ENCODE data around the gene ABHD1. TPM values are rescaled to one million over a fixed set of nuclear protein-coding genes. Genes with fewer than 3 reads are reported as not detected.

The ABHD1 gene
- polyA plus RNA-seq, 4 donors, result 0.46 to 1.5 (median 0.95) TPM

- no peak for DNase-seq (ENCODE audit: low read depth in 4 of 4, low spot score in 3 of 4)
Measured at GRCh38 chr2:27086724-27087593, 36.7 kb upstream of the ABHD1 start, which contains the start of gene KHK. TSS of gene KHK (plus strand) at chr2:27086772. CDS start at chr2:27087260, 488 bp downstream.

- no peak for DNase-seq (ENCODE audit: low read depth in 4 of 4, low spot score in 3 of 4)
Measured at GRCh38 chr2:27087823-27088410, 35.7 kb upstream of the ABHD1 start.

DNA sequence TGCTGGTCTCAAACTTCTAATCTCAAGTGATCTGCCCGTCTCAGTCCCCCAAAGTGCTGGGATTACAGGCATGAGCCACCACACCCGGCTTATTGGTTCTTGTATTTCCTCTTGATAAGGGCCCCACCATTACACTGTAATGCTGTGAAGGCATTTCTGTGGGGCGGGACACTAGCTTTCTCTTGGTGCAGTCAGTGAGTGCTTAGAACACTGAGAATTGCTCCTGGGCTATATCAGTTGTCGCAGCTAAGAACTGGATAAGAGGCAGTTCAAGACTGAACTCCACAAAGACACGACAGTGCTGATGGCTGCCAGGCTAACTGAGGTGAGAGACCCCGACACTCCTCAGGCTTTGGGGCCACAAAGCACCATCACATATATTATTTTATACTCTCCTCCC, 35.0 kb upstream of the ABHD1 start:
- no peak for DNase-seq (ENCODE audit: low read depth in 4 of 4, low spot score in 3 of 4)

- no peak for DNase-seq (ENCODE audit: low read depth in 4 of 4, low spot score in 3 of 4)
Measured at GRCh38 chr2:27089111-27089954, 34.3 kb upstream of the ABHD1 start.

- no peak for DNase-seq (ENCODE audit: low read depth in 4 of 4, low spot score in 3 of 4)
Measured at GRCh38 chr2:27091746-27092695, 31.6 kb upstream of the ABHD1 start.

DNA sequence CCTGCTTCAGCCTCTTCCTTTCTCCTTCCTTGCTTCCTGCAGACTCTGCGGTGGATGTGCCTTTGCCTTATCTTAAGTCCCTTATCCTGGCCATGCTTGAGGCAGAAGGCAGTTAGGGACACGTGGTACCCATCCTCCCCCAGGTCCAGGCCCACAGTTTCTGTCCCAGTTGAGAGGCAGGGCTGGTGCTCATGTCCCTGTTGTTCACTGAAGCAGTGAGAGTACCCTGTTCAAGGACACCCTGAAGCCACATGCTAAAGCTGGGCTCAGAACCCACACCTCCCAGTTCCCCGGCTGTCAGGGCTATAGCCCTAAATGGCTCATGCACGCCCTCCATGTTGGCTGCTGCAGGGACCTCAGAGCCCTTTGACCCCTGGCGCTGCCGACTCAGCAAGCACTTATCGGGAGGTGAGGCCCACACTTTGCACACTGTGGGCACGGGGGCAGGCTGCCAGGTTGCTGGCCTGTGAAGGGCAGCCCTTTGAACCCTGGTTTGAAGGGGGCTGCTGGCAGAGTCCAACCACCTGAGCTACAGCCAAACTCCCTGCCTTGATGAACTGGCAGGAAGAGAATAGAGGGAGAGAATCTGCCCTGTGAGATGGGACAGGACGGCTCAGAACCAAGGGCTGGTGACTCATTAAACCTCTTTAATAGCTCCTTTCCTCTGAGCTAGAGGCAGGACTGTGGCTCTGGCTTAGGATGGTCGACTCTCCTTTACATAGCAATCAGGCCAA, 30.8 kb upstream of the ABHD1 start:
- DNase-seq (ENCODE audit: low read depth in 4 of 4, low spot score in 3 of 4), result no peak

DNA sequence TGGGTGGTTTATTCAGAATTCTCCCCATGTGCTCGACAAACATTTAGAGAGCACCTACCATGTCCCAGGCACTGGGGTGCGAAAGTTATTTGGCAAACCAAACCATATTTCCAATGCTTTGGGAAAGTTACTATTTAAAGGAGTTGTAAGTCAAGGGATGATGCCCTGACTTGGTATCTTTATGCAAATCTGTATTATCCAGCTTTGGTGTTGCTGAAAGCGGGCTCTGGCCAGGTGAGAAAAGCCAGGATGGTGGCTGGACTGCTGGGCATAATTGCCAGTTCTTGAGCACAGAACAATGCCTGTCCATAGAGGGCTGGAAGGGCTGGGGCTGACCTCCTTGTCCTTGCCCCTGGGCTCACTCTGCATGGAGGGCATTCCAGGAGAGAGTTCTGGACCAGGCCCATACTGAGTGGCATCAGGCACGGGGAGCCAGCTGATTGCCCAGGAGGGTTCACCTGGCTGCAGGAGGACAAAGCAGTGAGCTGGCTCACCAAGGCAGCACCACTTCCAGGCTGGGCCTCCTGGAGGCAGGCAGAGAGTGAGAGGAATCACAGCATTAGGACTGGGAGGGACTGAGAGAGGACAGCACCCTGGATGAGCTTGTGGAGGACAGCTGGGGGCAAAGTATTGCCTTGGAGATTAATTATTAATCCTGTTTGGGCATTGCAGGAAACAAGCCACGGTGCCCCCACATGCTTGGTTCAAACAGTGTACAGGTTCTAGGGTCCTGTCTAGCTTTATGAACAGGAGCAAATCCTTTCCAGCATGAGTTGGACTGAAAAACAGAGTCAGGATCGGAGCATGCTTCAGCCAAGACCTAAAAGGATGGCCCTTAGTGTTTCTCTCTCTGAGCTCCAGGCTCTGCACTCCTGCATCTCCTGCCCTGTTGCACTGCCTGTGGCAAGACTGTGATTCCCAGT, 29.9 kb upstream of the ABHD1 start:
- no peak for DNase-seq (ENCODE audit: low read depth in 4 of 4, low spot score in 3 of 4)

- DNase-seq (ENCODE audit: low read depth in 4 of 4, low spot score in 3 of 4), result no peak
Measured at GRCh38 chr2:27094353-27094984, 29.1 kb upstream of the ABHD1 start.

- DNase-seq (ENCODE audit: low read depth in 4 of 4, low spot score in 3 of 4), result no peak
Measured at GRCh38 chr2:27095427-27095744, 28.2 kb upstream of the ABHD1 start.

DNA sequence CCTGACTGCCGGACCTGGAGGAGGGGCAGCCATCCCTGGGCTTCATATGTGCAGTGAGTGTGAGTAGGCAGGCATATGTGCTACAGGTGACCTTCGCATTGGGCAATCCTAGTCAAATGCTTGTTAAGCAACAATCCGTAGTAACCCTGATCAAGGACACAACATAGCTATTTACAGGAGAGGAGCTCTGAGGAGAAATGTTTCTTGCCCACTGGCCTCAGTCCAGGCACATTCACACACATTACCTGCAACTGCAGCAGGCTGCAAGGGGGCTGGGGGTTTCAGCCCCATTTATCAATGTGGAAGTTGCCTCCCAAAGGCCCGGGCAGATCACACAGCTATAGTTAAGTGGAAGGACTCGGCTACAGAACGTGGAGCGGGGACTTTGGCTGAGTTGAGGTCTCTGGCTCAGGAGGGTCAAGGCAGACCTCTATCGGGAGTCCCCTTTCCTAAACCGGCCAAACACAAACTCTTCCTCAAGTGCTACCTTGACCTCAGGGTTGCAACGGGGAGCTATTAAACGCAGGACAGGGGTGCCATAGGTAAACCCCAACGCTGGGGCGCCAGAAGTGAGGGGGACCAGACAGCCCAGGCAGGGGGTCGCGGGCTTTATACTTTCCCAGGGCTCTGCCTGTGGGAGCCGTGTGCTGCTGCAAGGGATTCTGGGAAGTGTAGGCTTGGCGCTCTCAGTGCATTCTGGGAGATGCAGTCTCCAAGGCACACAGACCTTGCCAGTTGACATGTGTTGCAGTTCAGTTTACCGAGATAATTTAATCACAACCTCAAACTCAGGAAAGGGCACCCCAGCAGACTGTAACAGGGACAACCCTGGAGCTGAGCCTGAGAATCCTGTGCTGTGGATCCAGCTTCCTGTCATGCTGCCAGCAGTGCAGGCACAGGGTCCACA, 27.6 kb upstream of the ABHD1 start:
- DNase-seq (ENCODE audit: low read depth in 4 of 4, low spot score in 3 of 4), result no peak

DNA sequence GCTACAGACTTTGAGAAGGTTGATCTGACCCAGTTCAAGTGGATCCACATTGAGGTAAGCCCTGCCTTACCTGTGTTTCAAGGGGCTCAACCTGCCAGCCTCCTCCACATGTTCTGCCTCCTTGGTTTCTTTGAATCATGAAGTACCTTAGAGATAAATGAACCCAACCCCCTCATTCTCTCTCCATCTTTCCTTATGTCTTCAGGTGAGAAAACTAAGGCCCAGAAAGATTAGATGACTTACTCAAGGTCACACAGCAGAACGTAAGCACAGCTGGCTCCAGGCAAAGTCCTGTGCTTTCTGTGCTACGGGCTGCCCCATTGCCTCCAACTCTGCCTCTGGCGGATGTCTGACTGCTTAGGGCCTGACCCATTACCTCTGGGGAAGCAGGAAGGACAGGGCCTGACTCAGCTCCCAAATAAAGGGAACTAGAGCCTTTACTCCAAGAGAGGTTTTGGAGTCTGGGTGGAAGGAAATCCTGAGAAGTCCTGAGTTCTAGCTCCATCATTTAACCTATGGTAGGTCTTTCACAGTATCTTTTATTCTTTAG, 26.8 kb upstream of the ABHD1 start:
- no peak for DNase-seq (ENCODE audit: low read depth in 4 of 4, low spot score in 3 of 4)

GRCh38 chr2:27097341-27097740, 26.3 kb upstream of the ABHD1 start:
- no peak for DNase-seq (ENCODE audit: low read depth in 4 of 4, low spot score in 3 of 4)

GRCh38 chr2:27099334-27099955, 24.2 kb upstream of the ABHD1 start:
- no peak for DNase-seq (ENCODE audit: low read depth in 4 of 4, low spot score in 3 of 4)

DNA sequence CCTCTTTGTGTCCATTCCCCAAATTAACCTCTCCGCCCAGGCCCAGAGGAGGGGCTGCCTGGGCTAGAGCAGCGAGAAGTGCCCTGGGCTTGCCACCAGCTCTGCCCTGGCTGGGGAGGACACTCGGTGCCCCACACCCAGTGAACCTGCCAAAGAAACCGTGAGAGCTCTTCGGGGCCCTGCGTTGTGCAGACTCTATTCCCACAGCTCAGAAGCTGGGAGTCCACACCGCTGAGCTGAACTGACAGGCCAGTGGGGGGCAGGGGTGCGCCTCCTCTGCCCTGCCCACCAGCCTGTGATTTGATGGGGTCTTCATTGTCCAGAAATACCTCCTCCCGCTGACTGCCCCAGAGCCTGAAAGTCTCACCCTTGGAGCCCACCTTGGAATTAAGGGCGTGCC, 23.6 kb upstream of the ABHD1 start:
- DNase-seq (ENCODE audit: low read depth in 4 of 4, low spot score in 3 of 4), result no peak

DNA sequence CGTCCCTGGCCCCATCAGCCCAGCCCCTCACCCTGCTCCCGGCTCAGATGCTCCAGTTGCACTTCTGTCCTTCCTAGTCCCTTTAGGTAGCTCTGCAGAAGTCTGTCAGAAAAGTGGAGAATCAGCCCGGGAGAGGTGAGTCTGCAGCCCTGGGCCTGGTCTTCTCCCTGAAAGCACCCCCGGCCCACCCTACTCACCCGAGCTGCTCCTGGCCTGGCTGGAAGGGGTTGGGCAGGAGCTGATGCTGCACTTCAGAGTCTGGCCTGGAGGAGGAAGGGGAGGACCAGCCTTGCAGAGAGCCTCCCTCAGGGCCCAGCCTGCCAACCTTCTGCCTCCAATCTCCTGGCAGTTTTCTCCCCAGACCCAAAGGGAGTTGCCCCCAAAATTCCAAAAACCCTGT, 21.3 kb upstream of the ABHD1 start:
- no peak for DNase-seq (ENCODE audit: low read depth in 4 of 4, low spot score in 3 of 4)

- no peak for DNase-seq (ENCODE audit: low read depth in 4 of 4, low spot score in 3 of 4)
Measured at GRCh38 chr2:27105981-27106380, 17.6 kb upstream of the ABHD1 start.

All from left renal pelvis (tissue), 4 donors.